Fibroblast of lung (primary cell): Measurements from ENCODE around the gene FLVCR1.

Experiments
- CTCF ChIP-seq, 2 donors: IDR thresholded peaks in 1 of 2; conservative IDR thresholded peaks in 1 of 2; 1 replicate in 1 of 2; 2 replicates in 1 of 2; pipeline ENCODE4 v1.5.1; 2011 to 2012; ENCODE audit warnings: low read length in 2 of 2, control low read depth in 1 of 2, inconsistent platforms in 1 of 2, low read depth in 1 of 2, mild to moderate bottlenecking in 1 of 2
- EZH2 ChIP-seq: IDR thresholded peaks from 2 replicates; pipeline ENCODE4 v1.5.1; 2012; ENCODE audit warnings: low read length, control low read depth, mild to moderate bottlenecking; ENCODE audit errors: missing control alignments

GRCh38 chr1:212901290-212901689 is 43.2 kb downstream of the FLVCR1 start:
- no peak for TF ChIP-seq CTCF (conservative IDR thresholded peaks at IDR 0.05 in 1 of 2, IDR thresholded peaks at IDR 0.05 in 1 of 2; ENCODE audit: low read depth in 1 of 2, low read length in 2 of 2)
- TF ChIP-seq EZH2 = no peak
